Measurements from ENCODE around the gene ADD2.

ADD2 gene

DNA sequence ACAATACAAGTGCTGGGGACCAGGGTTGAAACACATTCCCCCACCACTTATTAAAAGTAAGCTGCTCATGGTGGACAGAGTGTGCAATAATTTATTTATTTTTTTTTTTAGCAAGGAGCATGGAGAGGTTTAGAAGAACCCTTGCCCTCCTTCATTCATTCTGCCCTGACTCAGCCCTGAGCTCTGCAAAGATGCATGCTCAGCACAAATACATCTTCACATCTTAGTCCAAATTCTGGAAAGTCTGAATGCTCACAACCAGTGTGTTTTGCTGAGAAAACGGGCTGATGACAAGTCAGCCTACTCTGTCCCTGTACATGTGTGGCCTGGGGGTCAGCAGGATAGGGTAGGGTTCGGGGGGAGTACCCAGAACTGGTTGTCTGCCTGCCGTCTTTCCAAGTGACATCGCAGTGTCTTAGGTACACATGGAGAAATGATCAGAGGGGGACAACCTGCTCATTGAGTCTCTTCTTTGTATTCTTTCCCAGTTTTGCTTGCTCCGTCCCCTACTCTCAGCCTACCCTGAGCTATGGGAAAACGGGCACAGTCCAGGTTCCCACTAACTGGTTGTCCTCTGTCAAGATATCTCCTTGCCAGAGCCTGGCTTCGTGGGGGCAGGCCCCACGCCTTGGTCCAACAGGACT, 76.4 kb downstream of the ADD2 start:
- Histone ChIP-seq H3K4me3 (ENCODE audit: control insufficient read depth in 1 of 7, extremely low read depth in 1 of 7, insufficient read depth in 4 of 7, low read depth in 2 of 7, low read length in 6 of 7) (no peak overlapping the region), H3K9me3 (ENCODE audit: control extremely low read depth in 1 of 5, control insufficient read depth in 4 of 5, insufficient read depth in 2 of 5, low read depth in 1 of 5, low read length in 4 of 5) (no peaks in the 10 kb centered on the region), H3K36me3 (ENCODE audit: control insufficient read depth in 4 of 4, insufficient read depth in 4 of 4, low read length in 3 of 4) (no peaks in the 10 kb centered on the region), H3K27ac (ENCODE audit: insufficient read depth in 1 of 2, low read depth in 1 of 2, low read length in 2 of 2, poor library complexity in 1 of 2, severe bottlenecking in 2 of 2) (no peak overlapping the region), H3K27me3 (replicated peaks in 2 of 5; ENCODE audit: control insufficient read depth in 4 of 5, insufficient read depth in 5 of 5, low read length in 4 of 5) (peaks cover 0 to 4% (median 0%) of the 10 kb centered on the region in 5 experiments), H3K4me1 (ENCODE audit: control extremely low read depth in 1 of 4, control insufficient read depth in 4 of 4, insufficient read depth in 4 of 4, low read length in 3 of 4) (peaks cover 0 to 9% (median 6%) of the 10 kb centered on the region in 4 experiments)
- WGBS (ENCODE audit: insufficient coverage) = 97% methylated on average over 8 of the region's 8 CpGs
- POLR2A ChIA-PET = no interaction called here
- no peak for DNase-seq
- CTCF ChIA-PET = no interaction called here

GRCh38 chr2:70690846-70691245, 77.2 kb downstream of the ADD2 start:
- peaks cover 0 to 4% (median 0%) of the 10 kb centered on the region in 5 experiments for H3K27me3 ChIP-seq (replicated peaks in 2 of 5; ENCODE audit: control insufficient read depth in 4 of 5, insufficient read depth in 5 of 5, low read length in 4 of 5)
- no peak for DNase-seq
- ChIA-PET POLR2A (no interaction called here), CTCF (no interaction called here)
- H3K9me3 ChIP-seq (ENCODE audit: control extremely low read depth in 1 of 5, control insufficient read depth in 4 of 5, insufficient read depth in 2 of 5, low read depth in 1 of 5, low read length in 4 of 5) = no peaks in the 10 kb centered on the region
- peaks cover 0 to 10% (median 6%) of the 10 kb centered on the region in 4 experiments for H3K4me1 ChIP-seq (ENCODE audit: control extremely low read depth in 1 of 4, control insufficient read depth in 4 of 4, insufficient read depth in 4 of 4, low read length in 3 of 4)
- H3K4me3 ChIP-seq (ENCODE audit: control insufficient read depth in 1 of 7, extremely low read depth in 1 of 7, insufficient read depth in 4 of 7, low read depth in 2 of 7, low read length in 6 of 7) = no peak overlapping the region
- no CpG with 5 or more reads among the region's 3 CpGs for WGBS (ENCODE audit: insufficient coverage)
- H3K36me3 ChIP-seq (ENCODE audit: control insufficient read depth in 4 of 4, insufficient read depth in 4 of 4, low read length in 3 of 4) = no peaks in the 10 kb centered on the region
- no peak overlapping the region for H3K27ac ChIP-seq (ENCODE audit: insufficient read depth in 1 of 2, low read depth in 1 of 2, low read length in 2 of 2, poor library complexity in 1 of 2, severe bottlenecking in 2 of 2)

DNA sequence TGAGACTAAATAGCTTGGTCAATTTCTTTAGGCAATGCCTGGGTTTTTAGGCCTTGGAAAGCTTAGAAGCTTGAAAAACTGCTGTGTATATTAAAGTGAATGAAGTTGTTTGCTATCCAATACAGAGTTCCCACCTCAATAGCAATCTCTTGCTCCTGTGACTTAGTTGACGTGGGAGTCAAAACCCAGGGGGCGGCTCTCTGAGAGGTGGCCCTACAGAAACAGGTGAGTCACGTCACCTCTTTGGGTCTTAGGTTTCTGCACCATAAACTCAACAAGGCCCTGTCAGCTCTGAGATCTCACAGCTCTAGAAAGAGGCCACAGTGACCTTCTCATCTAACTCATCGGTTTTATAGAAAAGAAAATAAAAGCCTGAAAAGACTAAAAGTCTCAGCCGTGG, 79.6 kb downstream of the ADD2 start:
- peaks cover 0 to 10% (median 6%) of the 10 kb centered on the region in 4 experiments for H3K4me1 ChIP-seq (ENCODE audit: control extremely low read depth in 1 of 4, control insufficient read depth in 4 of 4, insufficient read depth in 4 of 4, low read length in 3 of 4)
- DNase-seq = no peak
- WGBS (ENCODE audit: insufficient coverage) = 100% methylated on average over 4 of the region's 5 CpGs
- H3K36me3 ChIP-seq (ENCODE audit: control insufficient read depth in 4 of 4, insufficient read depth in 4 of 4, low read length in 3 of 4) = no peaks in the 10 kb centered on the region
- no peak overlapping the region for H3K27ac ChIP-seq (ENCODE audit: insufficient read depth in 1 of 2, low read depth in 1 of 2, low read length in 2 of 2, poor library complexity in 1 of 2, severe bottlenecking in 2 of 2)
- H3K4me3 ChIP-seq (ENCODE audit: control insufficient read depth in 1 of 7, extremely low read depth in 1 of 7, insufficient read depth in 4 of 7, low read depth in 2 of 7, low read length in 6 of 7) = no peak overlapping the region
- H3K27me3 ChIP-seq (replicated peaks in 2 of 5; ENCODE audit: control insufficient read depth in 4 of 5, insufficient read depth in 5 of 5, low read length in 4 of 5) = peaks cover 0 to 4% (median 0%) of the 10 kb centered on the region in 5 experiments
- H3K9me3 ChIP-seq (ENCODE audit: control extremely low read depth in 1 of 5, control insufficient read depth in 4 of 5, insufficient read depth in 2 of 5, low read depth in 1 of 5, low read length in 4 of 5) = no peaks in the 10 kb centered on the region
- CTCF ChIA-PET = interaction anchor here (1.0 to 1.8 kb wide), 4 partner anchors 10 to 64 kb away, joined by 3 to 6 read pairs (median 4); no protein-coding TSS in a partner anchor
- POLR2A ChIA-PET = no interaction called here

DNA sequence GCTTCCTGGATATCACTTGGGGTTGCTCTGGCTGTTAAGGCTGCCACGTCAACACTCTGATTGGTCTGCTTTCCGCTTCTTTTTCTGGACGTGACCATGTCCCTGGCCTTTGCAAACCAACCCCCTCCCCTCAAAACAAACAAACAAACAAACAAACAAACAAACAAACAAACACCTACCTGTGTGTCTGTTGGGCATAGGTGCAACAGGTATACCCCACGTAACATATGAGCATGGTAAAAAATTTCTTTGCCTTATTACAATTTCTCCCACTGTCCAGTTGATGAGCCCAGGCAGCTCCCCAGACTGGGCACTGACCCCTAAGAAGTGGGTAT, 80.6 kb downstream of the ADD2 start:
- Histone ChIP-seq H3K27ac (ENCODE audit: insufficient read depth in 1 of 2, low read depth in 1 of 2, low read length in 2 of 2, poor library complexity in 1 of 2, severe bottlenecking in 2 of 2) (no peak overlapping the region), H3K9me3 (ENCODE audit: control extremely low read depth in 1 of 5, control insufficient read depth in 4 of 5, insufficient read depth in 2 of 5, low read depth in 1 of 5, low read length in 4 of 5) (no peaks in the 10 kb centered on the region)
- 100% methylated on average over 2 of the region's 4 CpGs for WGBS (ENCODE audit: insufficient coverage)

DNA sequence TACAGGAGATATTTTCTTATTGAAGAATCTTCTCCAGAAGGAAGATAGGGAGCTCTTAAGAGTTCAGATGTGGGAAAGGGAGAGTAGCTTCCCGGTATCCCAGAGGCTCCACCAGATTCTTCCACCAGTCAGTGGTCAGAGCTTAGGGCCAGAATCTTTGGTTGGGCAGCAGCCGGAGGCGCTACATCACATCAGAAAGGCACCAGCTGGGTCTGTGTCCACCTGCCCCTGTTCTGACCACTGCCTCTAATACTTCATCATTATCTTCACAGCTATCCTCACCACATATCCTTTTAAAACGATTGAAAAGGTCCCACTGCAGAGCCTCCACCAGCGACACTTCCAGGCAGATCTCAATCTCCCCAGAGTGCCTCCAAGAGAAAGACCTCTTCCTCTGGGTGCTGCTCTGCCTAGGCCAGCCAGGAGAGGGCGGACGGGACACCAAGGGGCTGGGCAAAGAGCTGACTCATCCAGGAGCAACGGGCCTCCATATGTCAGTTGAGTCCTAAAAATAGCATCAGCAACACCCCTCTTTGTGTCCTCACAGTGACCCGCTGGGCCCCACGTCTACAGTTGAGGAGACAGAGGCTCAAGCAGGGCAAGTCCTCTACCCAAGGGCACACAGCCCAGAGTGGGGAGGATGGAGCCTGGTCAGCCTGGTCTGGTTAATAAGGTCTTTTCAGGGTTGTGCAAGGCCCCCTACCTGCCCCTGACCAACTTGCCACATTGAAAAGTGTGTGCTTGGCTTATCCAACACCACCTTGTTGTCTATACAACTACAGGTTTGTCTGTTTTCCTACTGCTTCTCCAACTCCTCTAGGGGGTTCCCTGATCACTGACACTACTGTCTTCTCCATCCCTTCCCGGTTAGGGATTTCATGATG, 81.2 kb downstream of the ADD2 start:
- H3K4me1 ChIP-seq (ENCODE audit: control extremely low read depth in 1 of 4, control insufficient read depth in 4 of 4, insufficient read depth in 4 of 4, low read length in 3 of 4) = peaks cover 0 to 10% (median 6%) of the 10 kb centered on the region in 4 experiments
- H3K27me3 ChIP-seq (replicated peaks in 2 of 5; ENCODE audit: control insufficient read depth in 4 of 5, insufficient read depth in 5 of 5, low read length in 4 of 5) = peaks cover 0 to 2% (median 0%) of the 10 kb centered on the region in 5 experiments
- ChIA-PET CTCF (interaction anchor here (0.7 to 2.1 kb wide), 14 partner anchors 9 to 185 kb away, joined by 3 to 8 read pairs (median 4); partner anchors contain the start of genes ADD2 and FIGLA), POLR2A (interaction anchor here (0.6 kb wide), 1 partner anchor 322 kb away, joined by 3 read pairs; no protein-coding TSS in a partner anchor)
- no peak overlapping the region for H3K27ac ChIP-seq (ENCODE audit: insufficient read depth in 1 of 2, low read depth in 1 of 2, low read length in 2 of 2, poor library complexity in 1 of 2, severe bottlenecking in 2 of 2)
- peak overlapping the region in 1 of 7 experiments; percentile 3 for H3K4me3 ChIP-seq (ENCODE audit: control insufficient read depth in 1 of 7, extremely low read depth in 1 of 7, insufficient read depth in 4 of 7, low read depth in 2 of 7, low read length in 6 of 7)
- peak; percentile 63 to 89 (median 85) for DNase-seq
- H3K36me3 ChIP-seq (ENCODE audit: control insufficient read depth in 4 of 4, insufficient read depth in 4 of 4, low read length in 3 of 4) = no peaks in the 10 kb centered on the region
- no peaks in the 10 kb centered on the region for H3K9me3 ChIP-seq (ENCODE audit: control extremely low read depth in 1 of 5, control insufficient read depth in 4 of 5, insufficient read depth in 2 of 5, low read depth in 1 of 5, low read length in 4 of 5)
- WGBS (ENCODE audit: insufficient coverage) = 68% methylated on average over 7 of the region's 11 CpGs

More for the DNA sequence above, 80.6 kb downstream of the ADD2 start:
- Histone ChIP-seq H3K27me3 (replicated peaks in 2 of 5; ENCODE audit: control insufficient read depth in 4 of 5, insufficient read depth in 5 of 5, low read length in 4 of 5) (peaks cover 0 to 4% (median 0%) of the 10 kb centered on the region in 5 experiments), H3K4me3 (ENCODE audit: control insufficient read depth in 1 of 7, extremely low read depth in 1 of 7, insufficient read depth in 4 of 7, low read depth in 2 of 7, low read length in 6 of 7) (no peak overlapping the region), H3K36me3 (ENCODE audit: control insufficient read depth in 4 of 4, insufficient read depth in 4 of 4, low read length in 3 of 4) (no peaks in the 10 kb centered on the region), H3K4me1 (ENCODE audit: control extremely low read depth in 1 of 4, control insufficient read depth in 4 of 4, insufficient read depth in 4 of 4, low read length in 3 of 4) (peaks cover 0 to 10% (median 6%) of the 10 kb centered on the region in 4 experiments)
- DNase-seq = no peak
- POLR2A ChIA-PET = no interaction called here
- CTCF ChIA-PET = interaction anchor here (1.3 to 2.1 kb wide), 3 partner anchors 15 to 184 kb away, joined by 4 to 7 read pairs (median 5); no protein-coding TSS in a partner anchor

- no peak overlapping the region for H3K4me3 ChIP-seq (ENCODE audit: control insufficient read depth in 1 of 7, extremely low read depth in 1 of 7, insufficient read depth in 4 of 7, low read depth in 2 of 7, low read length in 6 of 7)
- no peaks in the 10 kb centered on the region for H3K36me3 ChIP-seq (ENCODE audit: control insufficient read depth in 4 of 4, insufficient read depth in 4 of 4, low read length in 3 of 4)
- H3K27ac ChIP-seq (ENCODE audit: insufficient read depth in 1 of 2, low read depth in 1 of 2, low read length in 2 of 2, poor library complexity in 1 of 2, severe bottlenecking in 2 of 2) = no peak overlapping the region
- peaks cover 0 to 2% (median 0%) of the 10 kb centered on the region in 5 experiments for H3K27me3 ChIP-seq (replicated peaks in 2 of 5; ENCODE audit: control insufficient read depth in 4 of 5, insufficient read depth in 5 of 5, low read length in 4 of 5)
- 100% methylated on average over 2 of the region's 6 CpGs for WGBS (ENCODE audit: insufficient coverage)
- H3K4me1 ChIP-seq (ENCODE audit: control extremely low read depth in 1 of 4, control insufficient read depth in 4 of 4, insufficient read depth in 4 of 4, low read length in 3 of 4) = peaks cover 0 to 10% (median 6%) of the 10 kb centered on the region in 4 experiments
- no peak for DNase-seq
- CTCF ChIA-PET = interaction anchor here (1.1 to 2.1 kb wide), 9 partner anchors 12 to 186 kb away, joined by 3 to 8 read pairs (median 4); partner anchors contain the start of gene ADD2
- POLR2A ChIA-PET = interaction anchor here (0.6 kb wide), 1 partner anchor 321 kb away, joined by 3 read pairs; no protein-coding TSS in a partner anchor
- no peaks in the 10 kb centered on the region for H3K9me3 ChIP-seq (ENCODE audit: control extremely low read depth in 1 of 5, control insufficient read depth in 4 of 5, insufficient read depth in 2 of 5, low read depth in 1 of 5, low read length in 4 of 5)
These were observed 82.2 kb downstream of the ADD2 start for GRCh38 chr2:70685771-70686171.

All from common myeloid progenitor, CD34-positive (primary cell).